ENCODE measurements around the gene CYTH1. TPM values are rescaled to one million over a fixed set of nuclear protein-coding genes. Genes with fewer than 3 reads are reported as not detected.

Gene CYTH1
- total and polyA plus RNA-seq, 10 of the 15 experiments (the other 5 are each of a cell fraction or from before 2014, with no cell fraction given) = 6.6 to 188 (median 145) TPM

GRCh38 chr17:78642707-78643106 lies 139.4 kb downstream of the CYTH1 start (continued):
- no peak for TF ChIP-seq IRF5 (IDR thresholded peaks at IDR 0.05; ENCODE audit: borderline replicate concordance)
- no peak for TF ChIP-seq RAD21 (IDR thresholded peaks at IDR 0.05; ENCODE audit: insufficient read depth, low read depth, low read length)
- no peak for TF ChIP-seq SP1 (IDR thresholded peaks at IDR 0.05; ENCODE audit: low read depth, low read length)
- no peak for TF ChIP-seq MXI1 (IDR thresholded peaks at IDR 0.05; ENCODE audit: low read depth, low read length)

GRCh38 chr17:78641666-78642065 lies 140.4 kb downstream of the CYTH1 start:
- Histone ChIP-seq H3K36me3 (ENCODE audit: control insufficient read depth in 2 of 2, insufficient read depth in 2 of 2, low read length in 1 of 2) (no peaks in the 10 kb centered on the region), H3K4me3 (no peak overlapping the region), H4K20me1 (ENCODE audit: control insufficient read depth, insufficient read depth) (no peaks in the 10 kb centered on the region), H3K27ac (ENCODE audit: control insufficient read depth, insufficient read depth) (no peak overlapping the region), H3K4me2 (ENCODE audit: control insufficient read depth, insufficient read depth) (no peak overlapping the region), H3K79me2 (ENCODE audit: control insufficient read depth, insufficient read depth, low read length) (no peaks in the 10 kb centered on the region), H2AFZ (ENCODE audit: control insufficient read depth, low read depth, low read length) (no peak overlapping the region), H3K27me3 (replicated peaks in 1 of 2; ENCODE audit: control insufficient read depth in 2 of 2, insufficient read depth in 2 of 2, low read length in 1 of 2) (no peaks in the 10 kb centered on the region), H3K4me1 (ENCODE audit: control insufficient read depth, insufficient read depth, low read length) (peaks cover 18% of the 10 kb centered on the region), H3K9ac (ENCODE audit: control insufficient read depth, insufficient read depth, low read length) (no peak overlapping the region), H3K9me3 (replicated peaks; ENCODE audit: control insufficient read depth, insufficient read depth, low read length) (peaks cover under 1% of the 10 kb centered on the region; the same call in 1 of the 3 replicates)
- CTCF ChIA-PET = no interaction called here
- RAD21 ChIA-PET (ENCODE audit: unreplicated experiment) = no interaction called here
- no peak for ATAC-seq
- DNase-seq (ENCODE audit: low read depth, low spot score) = no peak
- intact Hi-C loops (cut with micrococcal nuclease; ENCODE audit: unreplicated experiment) = no loop called here
- SMC1A ChIA-PET (ENCODE audit: uncharacterized antibody, unreplicated experiment) = no interaction called here
- no TSS peak for BruUV-seq (replicated peaks)
- 75% methylated on average over 18 of the region's 18 CpGs for WGBS (ENCODE audit: insufficient coverage, insufficient replicate concordance, low lambda C conversion rate, missing lambda C conversion rate)
- in situ Hi-C loops (cut with MboI) = no loop called here
- POLR2A ChIA-PET = no interaction called here
- TF ChIP-seq KAT2A (conservative IDR thresholded peaks at IDR 0.05; ENCODE audit: control insufficient read depth, low read depth, low read length) (no peak), SREBF1 (IDR thresholded peaks at IDR 0.05; ENCODE audit: low read length) (no peak), NR2C1 (IDR thresholded peaks at IDR 0.05) (no peak), RB1 (IDR thresholded peaks at IDR 0.05; ENCODE audit: borderline replicate concordance) (no peak), USF2 (IDR thresholded peaks at IDR 0.05; ENCODE audit: borderline replicate concordance, low read depth, low read length) (no peak), ZZZ3 (IDR thresholded peaks at IDR 0.05; ENCODE audit: control insufficient read depth, insufficient read length, low read depth) (no peak), BACH1 (IDR thresholded peaks at IDR 0.05; ENCODE audit: borderline replicate concordance) (no peak), SMC3 (IDR thresholded peaks at IDR 0.05; ENCODE audit: borderline replicate concordance, low read length) (no peak), CEBPZ (IDR thresholded peaks at IDR 0.05; ENCODE audit: low read depth, low read length) (no peak), POLR2AphosphoS2 (IDR thresholded peaks at IDR 0.05; ENCODE audit: low read depth, low read length) (no peak), NRF1 (conservative IDR thresholded peaks at IDR 0.05; ENCODE audit: low read depth, low read length) (no peak), ZSCAN29 (IDR thresholded peaks at IDR 0.05) (no peak), KDM1A (IDR thresholded peaks at IDR 0.05; ENCODE audit: borderline replicate concordance) (no peak)
- no peak for FAIRE-seq

Measured in GM12878 (cell line).